Measurements from ENCODE around the gene GAS6.

GAS6 gene

GRCh38 chr13:113883921-113884804 lies 20.3 kb upstream of the GAS6 start:
- ChIA-PET POLR2A (no interaction called here), CTCF (no interaction called here)
- no peak for TF ChIP-seq CTCF (IDR thresholded peaks at IDR 0.05; ENCODE audit: control extremely low read depth, extremely low read depth, low read depth, missing control alignments)
- DNase-seq (ENCODE audit: extremely low spot score), result no peak

- TF ChIP-seq CTCF (IDR thresholded peaks at IDR 0.05; ENCODE audit: control extremely low read depth, extremely low read depth, low read depth, missing control alignments), result no peak
- DNase-seq (ENCODE audit: extremely low spot score), result no peak
- ChIA-PET CTCF (no interaction called here), POLR2A (no interaction called here)
Observed at GRCh38 chr13:113883314-113883811, 19.5 kb upstream of the GAS6 start.

- POLR2A ChIA-PET, result no interaction called here
- no peak for TF ChIP-seq CTCF (IDR thresholded peaks at IDR 0.05; ENCODE audit: control extremely low read depth, extremely low read depth, low read depth, missing control alignments)
- no peak for DNase-seq (ENCODE audit: extremely low spot score)
- CTCF ChIA-PET, result no interaction called here
Observed at GRCh38 chr13:113882716-113883115, 18.8 kb upstream of the GAS6 start.

GRCh38 chr13:113882267-113882630 lies 18.4 kb upstream of the GAS6 start:
- CTCF ChIA-PET, result no interaction called here
- no peak for DNase-seq (ENCODE audit: extremely low spot score)
- no peak for TF ChIP-seq CTCF (IDR thresholded peaks at IDR 0.05; ENCODE audit: control extremely low read depth, extremely low read depth, low read depth, missing control alignments)
- POLR2A ChIA-PET, result no interaction called here

GRCh38 chr13:113881614-113882266 lies 17.9 kb upstream of the GAS6 start:
- no peak for DNase-seq (ENCODE audit: extremely low spot score)
- no peak for TF ChIP-seq CTCF (IDR thresholded peaks at IDR 0.05; ENCODE audit: control extremely low read depth, extremely low read depth, low read depth, missing control alignments)
- CTCF ChIA-PET, result no interaction called here
- POLR2A ChIA-PET, result no interaction called here

GRCh38 chr13:113880651-113881611 lies 17.1 kb upstream of the GAS6 start:
- ChIA-PET POLR2A (no interaction called here), CTCF (no interaction called here)
- DNase-seq (ENCODE audit: extremely low spot score), result no peak
- TF ChIP-seq CTCF (IDR thresholded peaks at IDR 0.05; ENCODE audit: control extremely low read depth, extremely low read depth, low read depth, missing control alignments), result no peak
